H9 (cell line): Measurements from ENCODE around the gene EFEMP1. TPM values are rescaled to one million over a fixed set of nuclear protein-coding genes. Genes with fewer than 3 reads are reported as not detected.

Experiments
- DNase-seq: peaks from one replicate; pipeline ENCODE4 v3.0.0-alpha.2; 2017
- H2AFZ ChIP-seq: one replicate; pipeline ENCODE4 v1.6.1; 2013; ENCODE audit warnings: mild to moderate bottlenecking, low read length, control low read depth, moderate library complexity
- H2AK5ac ChIP-seq: 2 replicates; pipeline ENCODE4 v1.6.1; 2013; ENCODE audit warnings: low read length, control low read depth, mixed read lengths; ENCODE audit not compliant: insufficient read length
- H2BK120ac ChIP-seq: one replicate; pipeline ENCODE4 v1.6.1; 2013; ENCODE audit warnings: low read depth, mild to moderate bottlenecking, low read length, control low read depth, inconsistent platforms; ENCODE audit not compliant: poor library complexity, severe bottlenecking
- H2BK12ac ChIP-seq: 2 replicates; pipeline ENCODE4 v1.6.1; 2013; ENCODE audit warnings: low read length, control low read depth, mixed read lengths, low read depth; ENCODE audit not compliant: insufficient read length
- H2BK15ac ChIP-seq: 2 replicates; pipeline ENCODE4 v1.6.1; 2013; ENCODE audit warnings: low read depth, low read length, control low read depth
- H2BK20ac ChIP-seq: one replicate; pipeline ENCODE4 v1.6.1; 2013; ENCODE audit warnings: low read depth, mild to moderate bottlenecking, low read length, control low read depth, inconsistent platforms; ENCODE audit not compliant: poor library complexity, severe bottlenecking
- H2BK5ac ChIP-seq: 2 replicates; pipeline ENCODE4 v1.6.1; 2013; ENCODE audit warnings: low read length, control low read depth, mixed read lengths; ENCODE audit not compliant: insufficient read length
- H3K14ac ChIP-seq: 2 replicates; pipeline ENCODE4 v1.6.1; 2013; ENCODE audit warnings: low read length, control low read depth; ENCODE audit not compliant: insufficient read depth
- H3K18ac ChIP-seq: 2 replicates; pipeline ENCODE4 v1.6.1; 2013; ENCODE audit warnings: low read depth, mild to moderate bottlenecking, mixed read lengths, low read length, control low read depth; ENCODE audit not compliant: insufficient read length
- H3K23ac ChIP-seq: 2 replicates; pipeline ENCODE4 v1.6.1; 2013; ENCODE audit warnings: low read length, control low read depth, mixed read lengths, low read depth; ENCODE audit not compliant: insufficient read length
- H3K23me2 ChIP-seq: 2 replicates; pipeline ENCODE4 v1.6.1; 2013; ENCODE audit warnings: low read depth, mild to moderate bottlenecking, mixed read lengths, low read length, control low read depth; ENCODE audit not compliant: insufficient read length, poor library complexity, severe bottlenecking
- H3K27ac ChIP-seq: 2 replicates; pipeline ENCODE4 v1.5.1; 2013; ENCODE audit warnings: low read length, control low read depth, mixed read lengths, low read depth; ENCODE audit not compliant: insufficient read length
- H3K27me3 ChIP-seq: 2 replicates; pipeline ENCODE4 v1.6.1; 2013; ENCODE audit warnings: low read length, control low read depth, inconsistent platforms; ENCODE audit not compliant: insufficient read depth
- H3K4ac ChIP-seq: 2 replicates; pipeline ENCODE4 v1.6.1; 2013; ENCODE audit warnings: low read depth, mild to moderate bottlenecking, control low read depth, inconsistent platforms, low read length, moderate library complexity
- H3K4me1 ChIP-seq: 2 replicates; pipeline ENCODE4 v1.6.1; 2013; ENCODE audit warnings: low read length, control low read depth, inconsistent platforms; ENCODE audit not compliant: insufficient read depth
- H3K4me2 ChIP-seq: 2 replicates; pipeline ENCODE4 v1.6.1; 2013; ENCODE audit warnings: low read length, control low read depth, mixed read lengths; ENCODE audit not compliant: insufficient read length, insufficient read depth
- H3K56ac ChIP-seq: 2 replicates; pipeline ENCODE4 v1.6.1; 2013; ENCODE audit warnings: low read depth, mild to moderate bottlenecking, mixed read lengths, low read length, control low read depth; ENCODE audit not compliant: insufficient read length
- H3K79me1 ChIP-seq: 2 replicates; pipeline ENCODE4 v1.6.1; 2013; ENCODE audit warnings: low read depth, mild to moderate bottlenecking, moderate library complexity, low read length, control low read depth, inconsistent platforms; ENCODE audit not compliant: insufficient read depth, poor library complexity, severe bottlenecking
- H3K79me2 ChIP-seq: 2 replicates; pipeline ENCODE4 v1.6.1; 2013; ENCODE audit warnings: low read length, control low read depth, inconsistent platforms; ENCODE audit not compliant: insufficient read depth
- H3K9ac ChIP-seq: 2 replicates; pipeline ENCODE4 v1.6.1; 2013; ENCODE audit warnings: low read length, control low read depth, mixed read lengths; ENCODE audit not compliant: insufficient read length; ENCODE audit errors: extremely low read depth
- H3K9me3 ChIP-seq: one replicate; pipeline ENCODE4 v1.6.1; 2013; ENCODE audit warnings: low read depth, low read length, inconsistent platforms; ENCODE audit not compliant: control insufficient read depth
- H3T11ph ChIP-seq: one replicate; pipeline ENCODE4 v1.6.1; 2013; ENCODE audit warnings: mild to moderate bottlenecking, low read length, control low read depth, inconsistent platforms
- H4K20me1 ChIP-seq: one replicate; pipeline ENCODE4 v1.6.1; 2013; ENCODE audit not compliant: control insufficient read depth, insufficient read length, insufficient read depth
- H4K5ac ChIP-seq: 2 replicates; pipeline ENCODE4 v1.6.1; 2013; ENCODE audit warnings: low read depth, mild to moderate bottlenecking, mixed read lengths, low read length, control low read depth; ENCODE audit not compliant: insufficient read length
- H4K8ac ChIP-seq: replicated peaks from 2 replicates; pipeline ENCODE4 v1.6.1; 2013; ENCODE audit warnings: low read length, control low read depth, mixed read lengths, low read depth; ENCODE audit not compliant: insufficient read length
- H4K91ac ChIP-seq: 2 replicates; pipeline ENCODE4 v1.6.1; 2013; ENCODE audit warnings: low read depth, mild to moderate bottlenecking, moderate library complexity, mixed read lengths, low read length, control low read depth; ENCODE audit not compliant: insufficient read length
- H3K27ac Mint-ChIP-seq, 3 experiments: 2 replicates in 2 of 3; 3 replicates in 1 of 3; pipeline ENCODE4 v1.8.0; 2020 to 2021; ENCODE audit warnings: mixed read lengths in 3 of 3, mild to moderate bottlenecking in 1 of 3, moderate library complexity in 1 of 3
- H3K27me3 Mint-ChIP-seq: 2 replicates; pipeline ENCODE4 v1.8.0; 2021; ENCODE audit warnings: low read depth, mild to moderate bottlenecking, moderate library complexity, mixed read lengths
- H3K36me3 Mint-ChIP-seq, 3 experiments: 2 replicates in 2 of 3; 3 replicates in 1 of 3; pipeline ENCODE4 v1.8.0; 2020 to 2021; ENCODE audit warnings: low read depth in 3 of 3, mixed read lengths in 3 of 3; ENCODE audit not compliant: insufficient read depth in 1 of 3
- H3K4me1 Mint-ChIP-seq, 2 experiments: 2 replicates each; pipeline ENCODE4 v1.8.0; 2020; ENCODE audit warnings: mixed read lengths in 2 of 2
- H3K4me3 Mint-ChIP-seq, 2 experiments: 2 replicates in 1 of 2; 3 replicates in 1 of 2; pipeline ENCODE4 v1.8.0; 2020 to 2021; ENCODE audit warnings: mild to moderate bottlenecking in 2 of 2, mixed read lengths in 2 of 2, moderate library complexity in 1 of 2
- H3K9me3 Mint-ChIP-seq, 2 experiments: 2 replicates in 1 of 2; 3 replicates in 1 of 2; pipeline ENCODE4 v1.8.0; 2020; ENCODE audit warnings: mild to moderate bottlenecking in 2 of 2, mixed read lengths in 2 of 2, moderate library complexity in 1 of 2
- WGBS: extraction: QIAGEN DNeasy Blood & Tissue Kit; methylation state at CpG from one replicate; pipeline ENCODE4 v1.1.7; 2013; ENCODE audit warnings: missing lambda C conversion rate, low lambda C conversion rate, mixed read lengths; ENCODE audit not compliant: insufficient read length; ENCODE audit errors: extremely low coverage; 5-methylcytosine and 5-hydroxymethylcytosine counted together
- total RNA-seq: library from RNA; stranded (reverse); gene quantifications from 2 replicates; pipeline ENCODE4 v1.2.1, GENCODE V29; 2021
- TF ChIP-seq, protein P1 (sequence below): fragments of 200-600 bp; sonication (generic); conservative IDR thresholded peaks from 3 replicates; pipeline ENCODE4 v1.8.0; 2021; ENCODE audit warnings: antibody characterized with exemption, mild to moderate bottlenecking

The EFEMP1 gene
- total RNA-seq, 1 experiment from 2014 or later = 3.5 TPM

DNA sequence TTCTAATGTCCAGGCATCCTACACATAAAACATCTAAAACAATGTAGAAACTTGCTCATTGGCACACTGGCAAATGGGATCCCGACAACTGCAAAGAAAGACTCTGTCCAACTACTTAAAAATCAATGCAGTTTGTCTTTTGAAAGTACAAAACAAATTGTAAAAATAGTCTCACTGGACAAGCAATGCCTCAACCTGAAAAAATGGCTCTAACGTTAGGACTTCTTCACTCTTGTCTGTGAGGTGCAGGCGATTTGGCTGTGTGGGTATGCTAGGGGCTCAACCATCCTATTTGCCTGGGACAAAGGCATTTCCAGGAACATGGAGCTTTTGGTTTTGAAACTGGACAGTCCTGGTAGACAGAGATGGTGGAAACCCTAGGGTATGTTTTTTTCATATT is 10.7 kb downstream of the EFEMP1 start:
- no peak for DNase-seq
- Histone ChIP-seq H3K23me2 (no peaks in the 10 kb centered on the region), H2BK15ac (no peak overlapping the region), H3K4me1 (no peaks in the 10 kb centered on the region), H3K27ac (no peak overlapping the region), H3K9ac (no peak overlapping the region), H2AFZ (no peak overlapping the region), H4K91ac (no peak overlapping the region), H3K27me3 (no peaks in the 10 kb centered on the region), H2AK5ac (no peak overlapping the region), H4K8ac (no peak overlapping the region), H2BK12ac (no peak overlapping the region), H3K79me2 (no peaks in the 10 kb centered on the region), H3K56ac (no peak overlapping the region), H2BK5ac (no peak overlapping the region), H3T11ph (no peak overlapping the region), H3K4me2 (no peak overlapping the region), H3K14ac (no peak overlapping the region), H3K79me1 (no peaks in the 10 kb centered on the region), H3K18ac (no peak overlapping the region), H4K5ac (no peak overlapping the region), H4K20me1 (no peaks in the 10 kb centered on the region), H3K9me3 (no peaks in the 10 kb centered on the region), H3K4ac (no peak overlapping the region), H2BK20ac (no peak overlapping the region), H2BK120ac (no peak overlapping the region), H3K23ac (no peak overlapping the region)
- H3K4me1 Mint-ChIP-seq = no peaks in the 10 kb centered on the region
- peaks cover 4% of the 10 kb centered on the region; the same call in 1 of the 2 replicates for H3K27me3 Mint-ChIP-seq
- WGBS = no CpG with 5 or more reads among the region's 3 CpGs
- H3K36me3 Mint-ChIP-seq = no peaks in the 10 kb centered on the region
- no peak overlapping the region for H3K4me3 Mint-ChIP-seq
- TF ChIP-seq, protein P1, sequence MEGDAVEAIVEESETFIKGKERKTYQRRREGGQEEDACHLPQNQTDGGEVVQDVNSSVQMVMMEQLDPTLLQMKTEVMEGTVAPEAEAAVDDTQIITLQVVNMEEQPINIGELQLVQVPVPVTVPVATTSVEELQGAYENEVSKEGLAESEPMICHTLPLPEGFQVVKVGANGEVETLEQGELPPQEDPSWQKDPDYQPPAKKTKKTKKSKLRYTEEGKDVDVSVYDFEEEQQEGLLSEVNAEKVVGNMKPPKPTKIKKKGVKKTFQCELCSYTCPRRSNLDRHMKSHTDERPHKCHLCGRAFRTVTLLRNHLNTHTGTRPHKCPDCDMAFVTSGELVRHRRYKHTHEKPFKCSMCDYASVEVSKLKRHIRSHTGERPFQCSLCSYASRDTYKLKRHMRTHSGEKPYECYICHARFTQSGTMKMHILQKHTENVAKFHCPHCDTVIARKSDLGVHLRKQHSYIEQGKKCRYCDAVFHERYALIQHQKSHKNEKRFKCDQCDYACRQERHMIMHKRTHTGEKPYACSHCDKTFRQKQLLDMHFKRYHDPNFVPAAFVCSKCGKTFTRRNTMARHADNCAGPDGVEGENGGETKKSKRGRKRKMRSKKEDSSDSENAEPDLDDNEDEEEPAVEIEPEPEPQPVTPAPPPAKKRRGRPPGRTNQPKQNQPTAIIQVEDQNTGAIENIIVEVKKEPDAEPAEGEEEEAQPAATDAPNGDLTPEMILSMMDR = no peak
- no peaks in the 10 kb centered on the region for H3K9me3 Mint-ChIP-seq
- 0 out of 7 replicates have a peak overlapping the region, but pooled peaks of 1 of the 3 experiments have one; percentile 65 for H3K27ac Mint-ChIP-seq
